GM21423 (cell line): ENCODE measurements around the gene PMM2.

Experiments
- ATAC-seq: cut with Tn5 transposase; IDR thresholded peaks from one replicate; pipeline ENCODE4 v1.9.1; 2021; ENCODE audit warnings: mild to moderate bottlenecking, moderate library complexity; ENCODE audit not compliant: unreplicated experiment

The PMM2 gene

GRCh38 chr16:8849411-8850011 lies 51.9 kb downstream of the PMM2 start:
- ATAC-seq = no peak

GRCh38 chr16:8850279-8850885 lies 52.7 kb downstream of the PMM2 start:
- ATAC-seq = no peak

- no peak for ATAC-seq
Measured at GRCh38 chr16:8851761-8852403, 54.2 kb downstream of the PMM2 start.

GRCh38 chr16:8852534-8852933 lies 54.9 kb downstream of the PMM2 start:
- no peak for ATAC-seq

- no peak for ATAC-seq
Measured at GRCh38 chr16:8853150-8853549, 55.5 kb downstream of the PMM2 start.

GRCh38 chr16:8853611-8854010 lies 56.0 kb downstream of the PMM2 start:
- ATAC-seq = no peak

GRCh38 chr16:8854298-8854948 lies 56.8 kb downstream of the PMM2 start:
- ATAC-seq = no peak

- no peak for ATAC-seq
Measured at GRCh38 chr16:8855051-8855786, 57.6 kb downstream of the PMM2 start.

- no peak for ATAC-seq
Measured at GRCh38 chr16:8855972-8856371, 58.3 kb downstream of the PMM2 start.

- no peak for ATAC-seq
Measured at GRCh38 chr16:8858994-8859912, 61.6 kb downstream of the PMM2 start.

- ATAC-seq = no peak
Measured at GRCh38 chr16:8859913-8860881, 62.6 kb downstream of the PMM2 start.

GRCh38 chr16:8861563-8862308 lies 64.1 kb downstream of the PMM2 start:
- ATAC-seq = no peak

GRCh38 chr16:8862309-8863130 lies 64.9 kb downstream of the PMM2 start:
- ATAC-seq = no peak

- ATAC-seq = no peak
Measured at GRCh38 chr16:8863594-8864424, 66.2 kb downstream of the PMM2 start.

GRCh38 chr16:8864480-8865110 lies 67.0 kb downstream of the PMM2 start:
- ATAC-seq = no peak
